Mesothelial cell of epicardium (in vitro differentiated cells): Measurements from ENCODE around the gene NPAS2. TPM values are rescaled to one million over a fixed set of nuclear protein-coding genes. Genes with fewer than 3 reads are reported as not detected.

Source experiments
- DNase-seq, 2 experiments: peaks; one replicate each; pipeline ENCODE4 v3.0.0; 2021; ENCODE audit warnings: low spot score in 2 of 2; ENCODE audit not compliant: unreplicated experiment in 2 of 2
- H3K27ac Mint-ChIP-seq: 2 replicates; pipeline ENCODE4 v1.8.0; 2021; ENCODE audit warnings: mixed read lengths
- H3K27me3 Mint-ChIP-seq: 2 replicates; pipeline ENCODE4 v1.8.0; 2021; ENCODE audit warnings: low read depth, mixed read lengths
- H3K36me3 Mint-ChIP-seq: 2 replicates; pipeline ENCODE4 v1.8.0; 2021; ENCODE audit warnings: mixed read lengths
- H3K4me1 Mint-ChIP-seq: 2 replicates; pipeline ENCODE4 v1.8.0; 2021; ENCODE audit warnings: mixed read lengths
- H3K4me3 Mint-ChIP-seq: 2 replicates; pipeline ENCODE4 v1.8.0; 2021; ENCODE audit warnings: mild to moderate bottlenecking, moderate library complexity, mixed read lengths
- H3K9me3 Mint-ChIP-seq: 2 replicates; pipeline ENCODE4 v1.8.0; 2021; ENCODE audit warnings: mixed read lengths
- CTCF ChIP-seq: fragments of 200-600 bp; sonication (generic); IDR thresholded peaks from one replicate; pipeline ENCODE4 v1.5.0; 2021; ENCODE audit warnings: antibody characterized with exemption; ENCODE audit not compliant: unreplicated experiment
- total RNA-seq: library from RNA; stranded (reverse); gene quantifications from 3 replicates; pipeline ENCODE4 v1.2.1, GENCODE V29; 2021

Gene NPAS2
- total RNA-seq, 1 donor from 2014 or later = 5.4 TPM

DNA sequence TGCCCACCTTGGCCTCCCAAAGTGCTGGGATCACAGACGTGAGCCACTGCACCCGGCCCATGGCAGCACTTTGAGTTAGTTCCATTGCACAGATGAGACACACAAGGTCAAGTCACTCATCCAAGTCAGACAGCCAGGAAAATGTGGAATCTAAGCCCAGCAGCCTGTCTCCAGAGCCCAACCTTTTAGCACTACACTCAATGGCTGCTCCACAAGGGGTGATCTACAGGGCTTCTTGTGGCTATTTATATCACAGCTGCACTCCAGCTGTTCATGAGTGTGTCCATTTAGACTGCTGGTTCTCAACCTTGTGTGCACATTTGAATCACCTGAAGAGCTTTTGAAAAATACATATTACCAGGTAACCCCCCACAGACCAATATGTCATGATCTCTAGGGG is 109.2 kb downstream of the NPAS2 start:
- no peak for DNase-seq
- H3K36me3 Mint-ChIP-seq = no peaks in the 10 kb centered on the region
- no peak for TF ChIP-seq CTCF
- H3K9me3 Mint-ChIP-seq = peaks cover 5% of the 10 kb centered on the region
- H3K27me3 Mint-ChIP-seq = no peaks in the 10 kb centered on the region
- peaks cover 16% of the 10 kb centered on the region for H3K4me1 Mint-ChIP-seq
- no peak overlapping the region for H3K4me3 Mint-ChIP-seq
- H3K27ac Mint-ChIP-seq = no peak overlapping the region

GRCh38 chr2:100934504-100935371 is 114.8 kb downstream of the NPAS2 start:
- H3K36me3 Mint-ChIP-seq = no peaks in the 10 kb centered on the region
- peaks cover 7% of the 10 kb centered on the region for H3K4me1 Mint-ChIP-seq
- no peak for TF ChIP-seq CTCF
- H3K27ac Mint-ChIP-seq = no peak overlapping the region
- no peaks in the 10 kb centered on the region for H3K9me3 Mint-ChIP-seq
- H3K27me3 Mint-ChIP-seq = peaks cover 4% of the 10 kb centered on the region
- no peak for DNase-seq
- no peak overlapping the region for H3K4me3 Mint-ChIP-seq

- peaks cover 4% of the 10 kb centered on the region for H3K27me3 Mint-ChIP-seq
- no peak overlapping the region for H3K4me3 Mint-ChIP-seq
- no peaks in the 10 kb centered on the region for H3K36me3 Mint-ChIP-seq
- no peak overlapping the region for H3K27ac Mint-ChIP-seq
- peaks cover 7% of the 10 kb centered on the region for H3K4me1 Mint-ChIP-seq
- DNase-seq = no peak
- no peak for TF ChIP-seq CTCF
- no peaks in the 10 kb centered on the region for H3K9me3 Mint-ChIP-seq
These were observed 115.4 kb downstream of the NPAS2 start for GRCh38 chr2:100935372-100935752.

- no peak for TF ChIP-seq CTCF
- Mint-ChIP-seq H3K4me3 (no peak overlapping the region), H3K36me3 (no peaks in the 10 kb centered on the region), H3K9me3 (no peaks in the 10 kb centered on the region), H3K4me1 (peaks cover 7% of the 10 kb centered on the region), H3K27me3 (peaks cover 4% of the 10 kb centered on the region), H3K27ac (no peak overlapping the region)
- DNase-seq = no peak
These were observed 116.3 kb downstream of the NPAS2 start for GRCh38 chr2:100936070-100936741.

- Mint-ChIP-seq H3K4me1 (peaks cover under 1% of the 10 kb centered on the region), H3K36me3 (no peaks in the 10 kb centered on the region), H3K27me3 (peaks cover 4% of the 10 kb centered on the region), H3K9me3 (no peaks in the 10 kb centered on the region), H3K27ac (no peak overlapping the region), H3K4me3 (no peak overlapping the region)
- DNase-seq = no peak
- TF ChIP-seq CTCF = no peak
These were observed 117.1 kb downstream of the NPAS2 start for GRCh38 chr2:100936972-100937542.
